GM18502 (cell line): Measurements from ENCODE around the gene RNF11.

ENCODE experiments used
- ATAC-seq: cut with Tn5 transposase; IDR thresholded peaks from one replicate; pipeline ENCODE4 v1.9.1; 2021; ENCODE audit warnings: mild to moderate bottlenecking; ENCODE audit not compliant: unreplicated experiment, poor library complexity

The RNF11 gene

DNA sequence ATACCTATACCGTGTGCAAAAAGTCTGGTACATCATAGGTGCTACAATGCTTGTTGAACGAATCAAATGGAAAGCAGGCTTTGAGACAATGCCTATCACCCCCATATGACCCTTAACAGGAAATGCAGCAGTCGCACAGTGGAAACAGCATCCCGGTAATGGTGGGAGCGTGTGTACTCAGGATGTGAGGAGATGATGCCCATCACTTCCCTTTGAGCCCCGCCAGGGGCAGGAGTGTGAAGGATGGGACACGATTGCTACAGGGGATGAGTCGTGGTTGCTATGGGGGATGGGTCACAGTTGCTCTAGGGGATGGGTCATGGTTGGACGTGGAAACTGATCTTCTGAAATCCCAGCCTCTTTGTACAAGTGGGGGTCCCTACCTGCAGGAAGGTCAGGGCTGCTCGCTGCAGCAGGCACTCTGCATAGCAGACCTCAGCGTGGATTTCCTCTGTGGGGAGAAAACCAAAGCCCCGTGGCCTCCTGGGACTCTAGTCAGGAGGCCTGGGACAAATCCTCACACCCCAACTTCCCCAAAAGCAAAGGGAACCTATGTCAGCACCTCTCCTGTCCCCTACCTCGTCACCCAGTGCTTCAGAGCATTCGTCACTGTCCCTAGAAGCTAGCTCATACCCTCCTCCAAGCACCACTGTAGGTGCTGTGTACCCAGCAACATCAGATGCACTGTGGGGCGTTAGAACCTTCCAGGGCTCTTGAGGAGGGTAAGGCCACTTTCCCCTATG, 75.0 kb downstream of the RNF11 start:
- ATAC-seq = no peak

DNA sequence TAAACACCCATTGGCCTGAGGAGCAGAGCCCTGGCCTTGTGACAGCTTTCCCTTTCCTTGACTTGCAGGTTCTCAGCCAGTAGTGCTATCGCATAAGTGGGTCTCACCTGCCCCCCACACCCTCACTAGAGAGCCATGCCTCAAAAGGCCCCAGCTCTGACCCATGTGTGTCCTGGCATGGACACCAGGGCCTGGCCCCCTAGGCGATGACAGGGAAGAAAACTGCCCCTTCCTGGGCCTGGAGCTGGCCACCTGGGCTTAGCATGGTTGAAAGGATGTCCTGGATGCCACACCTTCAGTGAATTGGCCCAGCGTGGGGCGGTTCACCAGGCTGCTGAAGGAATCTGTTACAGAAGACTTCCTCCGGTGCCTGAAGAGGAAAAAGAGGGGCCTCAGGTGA, 75.8 kb downstream of the RNF11 start:
- ATAC-seq = no peak

DNA sequence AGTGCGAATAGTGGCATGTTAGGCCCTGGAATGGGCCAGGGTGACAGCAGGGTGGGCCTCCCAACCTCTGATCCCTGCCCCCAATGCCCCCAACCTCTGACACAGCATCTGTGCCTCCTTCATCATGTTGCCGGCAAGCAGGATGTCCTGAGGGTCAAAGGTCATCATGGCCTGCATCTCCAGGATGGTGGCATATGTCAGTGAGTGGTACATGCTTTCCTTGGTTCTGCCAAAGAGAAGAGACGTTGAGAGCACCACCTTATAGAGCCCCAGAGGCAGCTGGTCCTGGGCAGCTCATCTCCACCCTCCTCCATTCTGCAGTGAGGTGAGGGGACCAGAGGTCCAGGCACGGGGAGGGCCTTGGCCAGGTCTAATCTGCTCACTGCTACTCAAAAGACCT, 76.6 kb downstream of the RNF11 start:
- ATAC-seq = no peak

- ATAC-seq = no peak
Measured at GRCh38 chr1:51313268-51313852, 77.3 kb downstream of the RNF11 start.

- ATAC-seq = no peak
Measured at GRCh38 chr1:51313961-51314777, 78.1 kb downstream of the RNF11 start.

GRCh38 chr1:51314974-51315373, 78.9 kb downstream of the RNF11 start:
- no peak for ATAC-seq

DNA sequence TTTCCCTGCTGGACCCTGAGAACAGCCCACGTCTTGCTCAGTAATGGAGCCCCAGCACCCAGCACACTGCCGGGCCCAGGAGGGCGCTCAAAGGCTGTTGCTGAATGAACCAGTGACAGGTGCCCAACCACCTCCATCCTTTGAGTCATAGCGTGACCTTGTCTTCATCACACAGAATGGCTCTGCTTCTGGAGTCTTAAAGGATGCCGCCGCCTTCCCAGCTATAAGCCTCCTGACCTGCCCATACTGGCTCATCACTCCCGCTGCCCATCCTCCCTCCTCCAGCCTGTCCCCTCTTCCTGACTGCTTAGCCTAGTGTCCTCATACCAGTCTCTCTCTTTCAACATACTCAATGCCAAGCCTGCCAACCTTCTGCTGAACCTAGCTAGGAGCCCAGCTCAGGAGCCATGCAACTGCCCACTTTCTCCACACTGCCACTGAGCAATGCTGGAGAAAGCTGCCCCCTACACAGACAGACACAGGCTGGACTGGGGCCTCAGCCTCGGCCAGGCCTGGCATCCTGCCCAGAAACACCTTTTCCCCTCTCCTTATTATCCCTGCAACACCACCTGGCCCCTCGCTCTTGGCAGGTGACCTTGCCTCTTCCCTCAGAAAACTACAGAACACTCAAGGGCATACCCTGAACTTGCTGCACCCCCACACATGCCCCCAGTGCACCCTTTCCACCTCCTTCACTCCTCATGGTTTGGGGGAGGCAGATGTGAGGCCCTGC, 80.2 kb downstream of the RNF11 start:
- no peak for ATAC-seq

GRCh38 chr1:51316846-51317120, 80.7 kb downstream of the RNF11 start:
- no peak for ATAC-seq

DNA sequence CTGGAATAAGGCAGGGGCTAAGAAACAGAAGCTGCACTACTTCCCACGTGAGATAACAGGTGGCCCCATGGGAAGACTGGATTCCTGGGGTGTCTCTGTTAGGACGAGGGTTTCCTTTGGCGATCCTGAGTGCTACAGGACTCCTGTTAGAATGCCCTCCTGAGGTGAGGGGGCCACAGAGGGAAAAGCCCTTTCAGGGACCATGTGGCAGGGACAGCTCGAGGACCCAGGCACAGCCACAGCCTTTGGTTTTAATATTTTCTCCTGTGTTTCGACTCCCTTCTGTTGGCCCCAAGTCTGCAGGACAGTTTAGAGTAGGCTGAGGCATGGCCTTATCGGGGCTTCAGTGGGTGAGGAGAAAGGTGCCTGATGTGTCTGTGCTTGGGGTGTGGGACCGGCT, 81.7 kb downstream of the RNF11 start:
- no peak for ATAC-seq

- ATAC-seq = no peak
Measured at GRCh38 chr1:51320967-51321923, 85.2 kb downstream of the RNF11 start.

DNA sequence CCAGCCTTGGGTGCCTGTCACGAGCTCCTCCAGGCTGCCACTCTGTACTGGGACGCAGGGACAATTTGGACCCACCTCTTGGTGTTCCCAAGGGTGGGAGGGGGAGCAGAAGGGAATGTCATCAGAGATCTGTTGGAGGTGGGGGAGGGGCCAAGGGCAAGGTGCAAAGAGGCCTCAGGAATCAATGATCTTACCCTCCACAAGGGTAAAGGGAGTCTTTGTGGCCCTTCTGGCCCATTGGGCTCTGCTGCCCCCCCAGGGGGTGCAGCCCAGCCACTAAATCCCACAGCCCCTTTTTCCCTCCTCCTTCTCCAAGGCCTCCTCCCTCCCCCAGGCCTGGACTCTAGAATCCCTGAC, 85.8 kb downstream of the RNF11 start:
- no peak for ATAC-seq

- no peak for ATAC-seq
Measured at GRCh38 chr1:51322417-51323101, 86.5 kb downstream of the RNF11 start.
